ENCODE measurements around the gene S100G. TPM values are rescaled to one million over a fixed set of nuclear protein-coding genes. Genes with fewer than 3 reads are reported as not detected.

S100G gene
- total and polyA plus RNA-seq, 2 experiments from 2014 or later, result not detected

- no peak for TF ChIP-seq ZNF331 (CRISPR knock-in tag; IDR thresholded peaks at IDR 0.05; ENCODE audit: low read depth)
- TF ChIP-seq NANOG (IDR thresholded peaks at IDR 0.05; ENCODE audit: borderline replicate concordance), result no peak
- TF ChIP-seq CREB1 (CRISPR knock-in tag; IDR thresholded peaks at IDR 0.05; ENCODE audit: low read depth), result no peak
- TF ChIP-seq ZNF114 (CRISPR knock-in tag; IDR thresholded peaks at IDR 0.05), result no peak
- no peak for TF ChIP-seq REST (IDR thresholded peaks at IDR 0.05; ENCODE audit: unreplicated experiment)
- TF ChIP-seq POLR2AphosphoS5 (IDR thresholded peaks at IDR 0.05; ENCODE audit: low read depth), result no peak
- TF ChIP-seq STAT1 (IDR thresholded peaks at IDR 0.05; ENCODE audit: unreplicated experiment), result no peak
- no peak for TF ChIP-seq CTCF (conservative IDR thresholded peaks at IDR 0.05; ENCODE audit: low read depth in 2 of 2)
- TF ChIP-seq EZH2phosphoT487 (IDR thresholded peaks at IDR 0.05; ENCODE audit: unreplicated experiment), result no peak
Measured at GRCh38 chrX:16666541-16666940, 16.6 kb downstream of the S100G start (continued).

GRCh38 chrX:16671005-16671404, 21.0 kb downstream of the S100G start:
- H3K36me3 ChIP-seq (ENCODE audit: insufficient read depth), result no peaks in the 10 kb centered on the region
- H3K4me1 Mint-ChIP-seq, result peaks cover 7% of the 10 kb centered on the region; the same call in 2 of the 3 replicates
- DNase-seq (ENCODE audit: low spot score) (peak; percentile 52), ATAC-seq (peak; percentile 54)
- H2AFZ ChIP-seq, result no peak overlapping the region
- no peak overlapping the region for H3K4me3 Mint-ChIP-seq
- no peak overlapping the region for H3K4me2 ChIP-seq
- no peak overlapping the region for H3K4me3 ChIP-seq
- H3K9me3 Mint-ChIP-seq, result no peaks in the 10 kb centered on the region
- H3K27ac ChIP-seq (ENCODE audit: low read depth), result peak overlapping the region; percentile 27; the same call in 1 of the 2 replicates
- peaks cover 54% of the 10 kb centered on the region for H3K36me3 Mint-ChIP-seq (ENCODE audit: low read depth)
- no peaks in the 10 kb centered on the region for H3K27me3 Mint-ChIP-seq (ENCODE audit: insufficient read depth, low read depth, poor library complexity)
- no peaks in the 10 kb centered on the region for H3K27me3 ChIP-seq (ENCODE audit: insufficient read depth)
- no peaks in the 10 kb centered on the region for H4K20me1 ChIP-seq (replicated peaks; ENCODE audit: insufficient read depth)
- H3F3A ChIP-seq (replicated peaks; ENCODE audit: low read depth), result no peaks in the 10 kb centered on the region
- peaks cover 2% of the 10 kb centered on the region; the same call in 1 of the 2 replicates for H3K4me1 ChIP-seq (ENCODE audit: insufficient read depth)
- H3K9me2 ChIP-seq (ENCODE audit: insufficient read depth), result no peaks in the 10 kb centered on the region
- no peaks in the 10 kb centered on the region for H3K79me2 ChIP-seq (replicated peaks; ENCODE audit: insufficient read depth)
- H3K27ac Mint-ChIP-seq, result peak overlapping the region; percentile 39; the same call in 1 of the 2 replicates
- TF ChIP-seq ZNF462 (CRISPR knock-in tag; IDR thresholded peaks at IDR 0.05), result no peak
- no peak for TF ChIP-seq NANOG (IDR thresholded peaks at IDR 0.05; ENCODE audit: borderline replicate concordance)
- TF ChIP-seq REST (IDR thresholded peaks at IDR 0.05; ENCODE audit: unreplicated experiment), result no peak
- TF ChIP-seq POLR2AphosphoS5 (IDR thresholded peaks at IDR 0.05; ENCODE audit: low read depth), result no peak
- no peak for TF ChIP-seq CREB1 (CRISPR knock-in tag; IDR thresholded peaks at IDR 0.05; ENCODE audit: low read depth)

Measured in GM23338 (cell line).